Measurements from ENCODE around the gene EEF2KMT. TPM values are rescaled to one million over a fixed set of nuclear protein-coding genes. Genes with fewer than 3 reads are reported as not detected.

EEF2KMT gene
- total and polyA plus RNA-seq, 4 donors: 4.2 to 11.4 (median 7.3) TPM

- Histone ChIP-seq H3K36me3 (ENCODE audit: control insufficient read depth in 4 of 4, insufficient read depth in 3 of 4, low read depth in 1 of 4, low read length in 3 of 4) (no peaks in the 10 kb centered on the region), H3K4me3 (ENCODE audit: low read depth in 1 of 3, low read length in 3 of 3) (no peak overlapping the region), H3K27ac (ENCODE audit: low read depth in 1 of 2, low read length in 2 of 2) (no peak overlapping the region), H3K9me3 (ENCODE audit: control insufficient read depth in 4 of 4, low read length in 3 of 4) (no peaks in the 10 kb centered on the region), H3K4me1 (ENCODE audit: control insufficient read depth in 4 of 4, insufficient read depth in 4 of 4, low read length in 3 of 4) (peaks cover 1 to 19% (median 8%) of the 10 kb centered on the region in 4 donors), H3K9ac (ENCODE audit: low read depth in 1 of 2, low read length in 2 of 2) (no peak overlapping the region), H3K27me3 (ENCODE audit: control insufficient read depth in 4 of 4, insufficient read depth in 4 of 4, low read length in 3 of 4) (no peaks in the 10 kb centered on the region)
- TF ChIP-seq FOXA1 (IDR thresholded peaks at IDR 0.05) (no peak), RAD21 (IDR thresholded peaks at IDR 0.05) (no peak), MAX (IDR thresholded peaks at IDR 0.05) (no peak)
- DNase-seq (ENCODE audit: low spot score): no peak
- WGBS: 95% methylated on average over 9 of the region's 9 CpGs
These were observed 27.7 kb downstream of the EEF2KMT start for GRCh38 chr16:5069854-5070253.

DNA sequence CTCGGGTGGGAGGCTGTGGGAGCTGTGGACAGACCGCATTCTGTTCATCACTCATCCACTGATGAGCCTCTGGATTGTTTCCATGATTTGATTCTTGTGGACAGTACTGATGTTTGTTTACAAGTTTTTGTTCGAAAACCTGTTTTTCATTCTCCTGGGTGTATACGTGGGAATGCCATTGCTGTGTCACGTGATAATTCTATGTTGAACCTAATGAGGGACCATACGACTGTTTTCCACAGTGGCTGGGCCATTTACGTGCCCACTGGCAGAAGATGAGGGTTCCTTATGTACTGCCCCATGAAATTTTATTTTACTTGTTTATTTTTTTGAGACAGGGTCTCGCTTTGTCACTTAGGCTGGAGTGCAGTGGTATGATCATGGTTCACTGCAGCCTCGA is 28.5 kb downstream of the EEF2KMT start:
- no peak overlapping the region for H3K4me3 ChIP-seq (ENCODE audit: low read depth in 1 of 3, low read length in 3 of 3)
- WGBS: 89% methylated on average over 9 of the region's 9 CpGs

More for the DNA sequence above, 28.5 kb downstream of the EEF2KMT start:
- no peak for DNase-seq (ENCODE audit: low spot score)
- no peaks in the 10 kb centered on the region for H3K9me3 ChIP-seq (ENCODE audit: control insufficient read depth in 4 of 4, low read length in 3 of 4)
- H3K4me1 ChIP-seq (ENCODE audit: control insufficient read depth in 4 of 4, insufficient read depth in 4 of 4, low read length in 3 of 4): peaks cover 1 to 19% (median 8%) of the 10 kb centered on the region in 4 donors
- no peaks in the 10 kb centered on the region for H3K27me3 ChIP-seq (ENCODE audit: control insufficient read depth in 4 of 4, insufficient read depth in 4 of 4, low read length in 3 of 4)
- no peaks in the 10 kb centered on the region for H3K36me3 ChIP-seq (ENCODE audit: control insufficient read depth in 4 of 4, insufficient read depth in 3 of 4, low read depth in 1 of 4, low read length in 3 of 4)
- no peak overlapping the region for H3K27ac ChIP-seq (ENCODE audit: low read depth in 1 of 2, low read length in 2 of 2)
- H3K9ac ChIP-seq (ENCODE audit: low read depth in 1 of 2, low read length in 2 of 2): no peak overlapping the region
- TF ChIP-seq FOXA2 (IDR thresholded peaks at IDR 0.05) (no peak), SP1 (IDR thresholded peaks at IDR 0.05) (no peak), YY1 (IDR thresholded peaks at IDR 0.05) (no peak), GABPA (IDR thresholded peaks at IDR 0.05 in 1 of 2, conservative IDR thresholded peaks at IDR 0.05 in 1 of 2) (no peak), REST (IDR thresholded peaks at IDR 0.05) (no peak), TAF1 (conservative IDR thresholded peaks at IDR 0.05) (no peak), MAX (IDR thresholded peaks at IDR 0.05) (no peak), FOXA1 (IDR thresholded peaks at IDR 0.05) (no peak), EGR1 (IDR thresholded peaks at IDR 0.05; ENCODE audit: low read depth in 2 of 2) (no peak), HNF4G (IDR thresholded peaks at IDR 0.05) (no peak)
- TF ChIP-seq, protein P1, sequence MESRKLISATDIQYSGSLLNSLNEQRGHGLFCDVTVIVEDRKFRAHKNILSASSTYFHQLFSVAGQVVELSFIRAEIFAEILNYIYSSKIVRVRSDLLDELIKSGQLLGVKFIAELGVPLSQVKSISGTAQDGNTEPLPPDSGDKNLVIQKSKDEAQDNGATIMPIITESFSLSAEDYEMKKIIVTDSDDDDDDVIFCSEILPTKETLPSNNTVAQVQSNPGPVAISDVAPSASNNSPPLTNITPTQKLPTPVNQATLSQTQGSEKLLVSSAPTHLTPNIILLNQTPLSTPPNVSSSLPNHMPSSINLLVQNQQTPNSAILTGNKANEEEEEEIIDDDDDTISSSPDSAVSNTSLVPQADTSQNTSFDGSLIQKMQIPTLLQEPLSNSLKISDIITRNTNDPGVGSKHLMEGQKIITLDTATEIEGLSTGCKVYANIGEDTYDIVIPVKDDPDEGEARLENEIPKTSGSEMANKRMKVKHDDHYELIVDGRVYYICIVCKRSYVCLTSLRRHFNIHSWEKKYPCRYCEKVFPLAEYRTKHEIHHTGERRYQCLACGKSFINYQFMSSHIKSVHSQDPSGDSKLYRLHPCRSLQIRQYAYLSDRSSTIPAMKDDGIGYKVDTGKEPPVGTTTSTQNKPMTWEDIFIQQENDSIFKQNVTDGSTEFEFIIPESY (IDR thresholded peaks at IDR 0.05): no peak
